Astrocyte of the hippocampus (primary cell): ENCODE measurements around the gene TBC1D3E.
"Not testable (repeated sequence)": the region's sequence is repeated elsewhere in the genome, so short reads cannot be mapped to it uniquely, and the experiment has no call there.

Experiments
- DNase-seq: peaks from one replicate; pipeline ENCODE4 v3.0.0; 2011; ENCODE audit warnings: low read depth, low spot score

Gene TBC1D3E

GRCh38 chr17:38127651-38128050 is at the start of gene TBC1D3E:
TSS of gene TBC1D3E (plus strand) at chr17:38127951. CDS start at chr17:38129496, 1,545 bp downstream.
- not testable (repeated sequence) for DNase-seq

- not testable (repeated sequence) for DNase-seq
Measured at GRCh38 chr17:38087344-38087743, 40.4 kb upstream of the TBC1D3E start.

DNA sequence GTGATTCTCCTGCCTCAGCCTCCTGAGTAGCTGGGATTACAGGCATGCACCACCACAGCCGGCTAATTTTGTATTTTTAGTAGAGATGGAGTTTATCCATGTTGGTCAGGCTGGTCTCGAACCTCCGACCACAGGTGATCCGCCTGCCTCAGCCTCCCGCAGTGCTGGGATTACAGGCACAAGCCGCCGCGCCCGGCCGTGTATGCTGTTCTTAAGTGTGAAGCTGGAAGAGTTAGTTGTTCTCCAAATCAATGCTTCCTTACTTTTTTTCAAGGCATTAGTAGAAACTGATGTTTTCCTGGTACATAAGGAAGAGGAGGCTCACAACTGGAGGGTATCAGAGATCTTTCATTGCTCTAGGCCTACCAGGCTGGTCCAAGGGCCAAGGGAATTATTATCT is 39.6 kb upstream of the TBC1D3E start:
- not testable (repeated sequence) for DNase-seq

DNA sequence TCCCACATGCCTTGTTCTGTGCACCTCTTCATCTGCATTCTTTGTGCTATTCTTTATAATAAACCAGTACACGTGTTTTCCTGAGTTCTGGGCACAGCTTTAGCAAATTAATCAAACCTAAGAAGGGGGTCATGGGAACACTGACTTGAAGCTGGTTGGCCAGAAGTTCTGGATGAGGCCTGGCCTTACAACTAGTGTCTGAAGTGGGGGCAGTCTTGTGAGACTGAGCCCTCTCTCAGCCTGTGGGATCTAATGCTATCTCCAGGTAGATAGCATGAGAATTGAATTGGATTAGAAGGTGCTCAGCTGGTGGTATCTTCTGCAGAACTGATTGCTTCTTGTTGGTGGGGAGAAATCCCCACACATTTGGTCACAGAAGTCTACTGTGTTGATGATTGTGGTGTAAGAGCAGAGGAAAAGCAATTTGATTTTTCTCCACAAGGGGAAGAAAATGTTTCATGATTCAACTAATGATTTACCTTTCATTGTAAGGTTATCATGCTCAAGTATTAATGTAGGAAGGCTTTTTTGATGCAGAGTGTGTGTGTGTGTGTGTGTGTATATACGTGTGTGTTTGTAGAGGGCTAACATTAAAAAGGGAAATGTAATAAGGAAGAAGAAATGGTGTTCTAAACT is 33.6 kb upstream of the TBC1D3E start:
- not testable (repeated sequence) for DNase-seq

GRCh38 chr17:38099262-38099661 is 28.5 kb upstream of the TBC1D3E start:
- not testable (repeated sequence) for DNase-seq

DNA sequence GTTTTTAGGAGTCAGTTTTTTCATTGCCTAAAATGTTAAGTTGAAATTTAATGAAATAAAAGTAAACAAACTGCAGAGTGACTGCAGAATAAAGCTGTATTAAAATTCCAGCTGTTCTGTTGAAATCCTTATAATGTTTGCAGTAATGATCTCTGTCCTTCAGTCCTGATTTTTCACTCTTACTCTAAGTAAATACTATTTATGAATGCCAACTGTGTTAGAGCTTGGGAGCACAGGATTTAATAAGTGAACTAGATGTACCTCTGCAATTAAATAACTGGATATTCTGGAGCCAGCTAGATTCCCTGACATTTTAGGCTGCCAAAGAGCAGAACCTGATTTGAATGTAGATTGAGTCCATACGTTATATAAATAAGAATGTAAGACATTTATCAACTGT is 7.9 kb upstream of the TBC1D3E start:
- DNase-seq, result not testable (repeated sequence)

- not testable (repeated sequence) for DNase-seq
Measured at GRCh38 chr17:38134860-38135259, 7.1 kb downstream of the TBC1D3E start.
